HCT116 (cell line): ENCODE data around the gene HERC3.

Experiments used
- CTCF ChIP-seq, 3 experiments: fragments of 200-600 bp in 1 of 3; sonication (generic) in 1 of 3; IDR thresholded peaks in 2 of 3; conservative IDR thresholded peaks in 1 of 3; 2 replicates each; pipeline ENCODE4 v1.5.1; 2012 to 2017; ENCODE audit warnings: low read depth in 2 of 3, low read length in 2 of 3, antibody characterized with exemption in 1 of 3, borderline replicate concordance in 1 of 3, control low read depth in 1 of 3, mild to moderate bottlenecking in 1 of 3, mixed read lengths in 1 of 3, mixed run types in 1 of 3, moderate library complexity in 1 of 3; ENCODE audit not compliant: insufficient read depth in 1 of 3
- EZH2 ChIP-seq: fragments of 200-600 bp; sonication (generic); IDR thresholded peaks from 2 replicates; pipeline ENCODE4 v1.6.1; 2017; ENCODE audit warnings: antibody characterized with exemption, mixed run types
- EZH2phosphoT487 ChIP-seq: fragments of 200-600 bp; IDR thresholded peaks from 2 replicates; pipeline ENCODE4 v1.6.1; 2018; ENCODE audit warnings: antibody characterized with exemption, borderline replicate concordance
- FOSL1 ChIP-seq: IDR thresholded peaks from 2 replicates; pipeline ENCODE4 v1.6.1; 2012; ENCODE audit warnings: low read depth
- JUND ChIP-seq: IDR thresholded peaks from 2 replicates; pipeline ENCODE4 v1.6.1; 2012
- MAX ChIP-seq: IDR thresholded peaks from 2 replicates; pipeline ENCODE4 v1.6.1; 2012
- POLR2A ChIP-seq: IDR thresholded peaks from 2 replicates; pipeline ENCODE4 v1.7.0; 2011; ENCODE audit warnings: borderline replicate concordance; ENCODE audit not compliant: insufficient read depth, insufficient read length; ENCODE audit errors: extremely low read depth
- REST ChIP-seq: IDR thresholded peaks from 2 replicates; pipeline ENCODE4 v1.6.1; 2012; ENCODE audit warnings: low read depth
- SIN3A ChIP-seq: IDR thresholded peaks from 2 replicates; pipeline ENCODE4 v1.6.1; 2012; ENCODE audit warnings: low read depth
- SRF ChIP-seq: IDR thresholded peaks from 2 replicates; pipeline ENCODE4 v1.6.1; 2012; ENCODE audit warnings: low read depth
- ZBTB33 ChIP-seq: IDR thresholded peaks from 2 replicates; pipeline ENCODE4 v1.6.1; 2011; ENCODE audit warnings: mild to moderate bottlenecking, low read length, moderate library complexity; ENCODE audit not compliant: insufficient replicate concordance; ENCODE audit errors: extremely low read depth

GRCh38 chr4:88623097-88623496 is 30.8 kb downstream of the HERC3 start:
- no peak for TF ChIP-seq FOSL1
- no peak for TF ChIP-seq POLR2A
- no peak for TF ChIP-seq EZH2
- no peak for TF ChIP-seq ZBTB33
- no peak for TF ChIP-seq CTCF (IDR thresholded peaks at IDR 0.05 in 2 of 3, conservative IDR thresholded peaks at IDR 0.05 in 1 of 3; ENCODE audit: borderline replicate concordance in 1 of 3, insufficient read depth in 1 of 3, low read depth in 2 of 3, low read length in 2 of 3)
- TF ChIP-seq MAX, result no peak
- TF ChIP-seq REST, result no peak
- no peak for TF ChIP-seq EZH2phosphoT487
- no peak for TF ChIP-seq JUND
- TF ChIP-seq SIN3A, result no peak
- TF ChIP-seq SRF, result no peak
